Thyroid gland (tissue), 4 donors: Measurements from ENCODE around the gene NXPH1. TPM values are rescaled to one million over a fixed set of nuclear protein-coding genes. Genes with fewer than 3 reads are reported as not detected.
A peak's percentile ranks its signal among the peaks of the same experiment; 100 is the strongest.

Experiments
- DNase-seq, 2 donors: peaks; one replicate each; pipeline ENCODE4 v3.0.0-alpha.2; 2019
- H3K27ac ChIP-seq, 3 donors: fragments of 200-600 bp; sonication (generic); 1 replicate in 2 of 3; 2 replicates in 1 of 3; pipeline ENCODE4 v1.5.1; 2016 to 2019; ENCODE audit warnings: mild to moderate bottlenecking in 1 of 3, moderate library complexity in 1 of 3
- H3K27me3 ChIP-seq: fragments of 200-600 bp; sonication (generic); one replicate; pipeline ENCODE4 v1.5.1; 2019
- H3K36me3 ChIP-seq, 2 donors: fragments of 200-600 bp; sonication (generic); one replicate each; pipeline ENCODE4 v1.5.1; 2016 to 2019
- H3K4me1 ChIP-seq, 2 donors: fragments of 200-600 bp; sonication (generic); one replicate each; pipeline ENCODE4 v1.5.1; 2017 to 2019
- H3K4me3 ChIP-seq, 3 donors: fragments of 200-600 bp; sonication (generic); replicated peaks in 1 of 3; 1 replicate in 2 of 3; 2 replicates in 1 of 3; pipeline ENCODE4 v1.5.1; 2016; ENCODE audit warnings: mild to moderate bottlenecking in 1 of 3
- H3K9me3 ChIP-seq: fragments of 200-600 bp; sonication (generic); one replicate; pipeline ENCODE4 v1.5.1; 2017
- CTCF ChIP-seq, 6 experiments: fragments of 200-600 bp in 3 of 6; fragments of 450-650 bp in 3 of 6; sonication (generic) in 3 of 6; IDR thresholded peaks; one replicate each; pipeline ENCODE4 v1.5.1; 2016 to 2019; ENCODE audit warnings: antibody characterized with exemption in 6 of 6, mild to moderate bottlenecking in 2 of 6, inconsistent platforms in 1 of 6, moderate library complexity in 1 of 6
- POLR2A ChIP-seq, 2 donors: fragments of 450-650 bp; IDR thresholded peaks; one replicate each; pipeline ENCODE4 v1.6.1; 2017; ENCODE audit warnings: antibody characterized with exemption in 2 of 2, mild to moderate bottlenecking in 2 of 2, moderate library complexity in 1 of 2
- WGBS, 2 donors: methylation state at CpG; one replicate each; pipeline ENCODE4 v1.1.5; 2017; 5-methylcytosine and 5-hydroxymethylcytosine counted together
- intact Hi-C: fragments of 100-400 bp; cut with DNase I; formaldehyde crosslinking; loops from one replicate; pipeline ENCODE4 v1.15.1; 2023
- total RNA-seq, 4 donors: library from RNA; depleted of rRNA; stranded (reverse); fragments of >200 nt; gene quantifications; one replicate each; pipeline ENCODE4 v1.2.3, GENCODE V29; 2016

The NXPH1 gene
- total RNA-seq, 4 donors from 2014 or later = not detected

- no peaks in the 10 kb centered on the region for H3K36me3 ChIP-seq
- H3K27me3 ChIP-seq = peaks cover 23% of the 10 kb centered on the region
These were observed 7.9 kb downstream of the NXPH1 start for GRCh38 chr7:8441106-8441965.

GRCh38 chr7:8442051-8442813 lies 8.8 kb downstream of the NXPH1 start:
- Histone ChIP-seq H3K27me3 (peaks cover 16% of the 10 kb centered on the region), H3K27ac (no peak overlapping the region), H3K4me1 (peaks cover 0 to 4% of the 10 kb centered on the region in 2 donors), H3K36me3 (no peaks in the 10 kb centered on the region), H3K4me3 (no peak overlapping the region), H3K9me3 (no peaks in the 10 kb centered on the region)
- intact Hi-C loops = no loop called here
- DNase-seq = no peak
- WGBS, 2 donors = 6 to 7% methylated on average over 51 of the region's 51 CpGs
- TF ChIP-seq POLR2A (IDR thresholded peaks at IDR 0.05) (no peak), CTCF (IDR thresholded peaks at IDR 0.05) (no peak)

More at GRCh38 chr7:8441106-8441965, 7.9 kb downstream of the NXPH1 start:
- TF ChIP-seq POLR2A (IDR thresholded peaks at IDR 0.05) (no peak), CTCF (IDR thresholded peaks at IDR 0.05) (no peak)
- Histone ChIP-seq H3K9me3 (no peaks in the 10 kb centered on the region), H3K4me1 (peaks cover 0 to 4% of the 10 kb centered on the region in 2 donors), H3K27ac (no peak overlapping the region), H3K4me3 (no peak overlapping the region)
- 3 to 4% methylated on average over 40 to 42 of the region's 42 CpGs for whole genome bisulfite sequencing, 2 donors
- DNase-seq = no peak
- intact Hi-C loops = no loop called here

- H3K27me3 ChIP-seq = peaks cover 16% of the 10 kb centered on the region
- H3K9me3 ChIP-seq = no peaks in the 10 kb centered on the region
- peak; percentile 50 to 51 for DNase-seq
- peaks cover 0 to 4% of the 10 kb centered on the region in 2 donors for H3K4me1 ChIP-seq
- 5 to 6% methylated on average over 24 to 34 of the region's 40 CpGs for WGBS, 2 donors
- no peaks in the 10 kb centered on the region for H3K36me3 ChIP-seq
- no peak for TF ChIP-seq CTCF (IDR thresholded peaks at IDR 0.05)
- TF ChIP-seq POLR2A (IDR thresholded peaks at IDR 0.05) = no peak
- H3K4me3 ChIP-seq = no peak overlapping the region
- H3K27ac ChIP-seq = no peak overlapping the region
- intact Hi-C loops = no loop called here
These were observed 9.4 kb downstream of the NXPH1 start for GRCh38 chr7:8442814-8443304.

GRCh38 chr7:8443576-8444467 lies 10.4 kb downstream of the NXPH1 start:
- intact Hi-C loops = no loop called here
- H3K27ac ChIP-seq = no peak overlapping the region
- H3K9me3 ChIP-seq = no peaks in the 10 kb centered on the region
- no peaks in the 10 kb centered on the region for H3K36me3 ChIP-seq
- 3 to 5% methylated on average over 48 to 49 of the region's 49 CpGs for WGBS, 2 donors
- TF ChIP-seq CTCF (IDR thresholded peaks at IDR 0.05) = no peak
- TF ChIP-seq POLR2A (IDR thresholded peaks at IDR 0.05) = no peak
- peaks cover 0 to 4% of the 10 kb centered on the region in 2 donors for H3K4me1 ChIP-seq
- peaks cover 16% of the 10 kb centered on the region for H3K27me3 ChIP-seq
- no peak overlapping the region for H3K4me3 ChIP-seq
- no peak for DNase-seq
